Erythroblast (primary cell): ENCODE measurements around the gene TUT4.

Source experiments
- DNase-seq, 2 experiments: peaks; one replicate each; lab custom pipeline; 2025; lab: John Stamatoyannopoulos, UW
- GATA1 ChIP-seq: IDR thresholded peaks from 2 replicates; pipeline ENCODE4 v1.6.1; 2011; ENCODE audit warnings: low read depth, mild to moderate bottlenecking, control low read depth, low read length, moderate library complexity
- POLR2A ChIP-seq: IDR thresholded peaks from 2 replicates; pipeline ENCODE4 v1.6.1; 2011; ENCODE audit warnings: mild to moderate bottlenecking, low read length

TUT4 gene, protein sequence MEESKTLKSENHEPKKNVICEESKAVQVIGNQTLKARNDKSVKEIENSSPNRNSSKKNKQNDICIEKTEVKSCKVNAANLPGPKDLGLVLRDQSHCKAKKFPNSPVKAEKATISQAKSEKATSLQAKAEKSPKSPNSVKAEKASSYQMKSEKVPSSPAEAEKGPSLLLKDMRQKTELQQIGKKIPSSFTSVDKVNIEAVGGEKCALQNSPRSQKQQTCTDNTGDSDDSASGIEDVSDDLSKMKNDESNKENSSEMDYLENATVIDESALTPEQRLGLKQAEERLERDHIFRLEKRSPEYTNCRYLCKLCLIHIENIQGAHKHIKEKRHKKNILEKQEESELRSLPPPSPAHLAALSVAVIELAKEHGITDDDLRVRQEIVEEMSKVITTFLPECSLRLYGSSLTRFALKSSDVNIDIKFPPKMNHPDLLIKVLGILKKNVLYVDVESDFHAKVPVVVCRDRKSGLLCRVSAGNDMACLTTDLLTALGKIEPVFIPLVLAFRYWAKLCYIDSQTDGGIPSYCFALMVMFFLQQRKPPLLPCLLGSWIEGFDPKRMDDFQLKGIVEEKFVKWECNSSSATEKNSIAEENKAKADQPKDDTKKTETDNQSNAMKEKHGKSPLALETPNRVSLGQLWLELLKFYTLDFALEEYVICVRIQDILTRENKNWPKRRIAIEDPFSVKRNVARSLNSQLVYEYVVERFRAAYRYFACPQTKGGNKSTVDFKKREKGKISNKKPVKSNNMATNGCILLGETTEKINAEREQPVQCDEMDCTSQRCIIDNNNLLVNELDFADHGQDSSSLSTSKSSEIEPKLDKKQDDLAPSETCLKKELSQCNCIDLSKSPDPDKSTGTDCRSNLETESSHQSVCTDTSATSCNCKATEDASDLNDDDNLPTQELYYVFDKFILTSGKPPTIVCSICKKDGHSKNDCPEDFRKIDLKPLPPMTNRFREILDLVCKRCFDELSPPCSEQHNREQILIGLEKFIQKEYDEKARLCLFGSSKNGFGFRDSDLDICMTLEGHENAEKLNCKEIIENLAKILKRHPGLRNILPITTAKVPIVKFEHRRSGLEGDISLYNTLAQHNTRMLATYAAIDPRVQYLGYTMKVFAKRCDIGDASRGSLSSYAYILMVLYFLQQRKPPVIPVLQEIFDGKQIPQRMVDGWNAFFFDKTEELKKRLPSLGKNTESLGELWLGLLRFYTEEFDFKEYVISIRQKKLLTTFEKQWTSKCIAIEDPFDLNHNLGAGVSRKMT (N-terminal part only)

DNA sequence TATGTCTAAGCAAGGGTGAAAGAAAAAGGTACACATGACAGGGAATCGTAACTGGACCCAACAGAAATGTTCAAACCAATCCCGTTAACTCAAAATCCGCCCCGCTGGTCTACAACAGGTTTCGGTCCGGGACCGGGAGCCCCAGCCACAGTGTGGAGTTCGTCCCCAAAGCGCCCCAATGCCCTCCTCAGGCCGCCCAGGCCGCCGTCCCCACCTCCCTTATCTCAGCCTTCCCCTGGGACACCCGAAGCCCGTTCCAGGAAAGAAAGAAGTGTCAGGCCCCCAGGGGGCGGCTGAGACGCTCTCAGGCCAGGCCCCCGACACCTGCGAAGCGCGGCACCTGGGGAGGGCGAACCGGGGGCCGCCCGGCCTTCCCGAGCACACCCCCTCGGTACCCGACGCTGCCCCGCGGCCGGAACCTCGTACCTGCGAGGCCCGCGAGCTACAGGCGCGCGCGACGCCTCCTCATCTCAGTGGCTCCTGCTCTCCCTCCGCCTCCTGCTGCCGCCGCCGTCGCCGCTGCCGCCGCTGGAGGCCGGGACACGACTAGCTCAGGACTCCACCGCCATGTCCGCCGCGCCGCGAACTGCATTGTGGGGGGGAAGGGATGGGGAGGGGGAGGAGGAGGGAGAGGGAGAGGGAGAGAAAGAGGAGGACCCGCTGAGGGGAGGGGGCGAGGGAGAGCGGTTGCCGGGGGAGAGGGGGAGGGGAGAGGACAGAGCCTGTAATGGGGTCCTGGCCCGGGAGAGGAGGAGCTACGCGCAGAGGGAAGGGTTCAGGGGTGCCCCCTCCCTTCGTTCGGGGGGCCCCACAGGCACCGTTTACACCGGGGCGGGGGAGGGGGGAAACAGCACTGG lies at the start of gene TUT4:
Gene TUT4, minus strand, starts transcription at position 588 of the 857 bp plus-strand sequence. CDS start 26,812 bp downstream, outside the sequence.
- TF ChIP-seq GATA1 = no peak
- TF ChIP-seq POLR2A = no peak
- DNase-seq = peak; percentile 80 to 85

DNA sequence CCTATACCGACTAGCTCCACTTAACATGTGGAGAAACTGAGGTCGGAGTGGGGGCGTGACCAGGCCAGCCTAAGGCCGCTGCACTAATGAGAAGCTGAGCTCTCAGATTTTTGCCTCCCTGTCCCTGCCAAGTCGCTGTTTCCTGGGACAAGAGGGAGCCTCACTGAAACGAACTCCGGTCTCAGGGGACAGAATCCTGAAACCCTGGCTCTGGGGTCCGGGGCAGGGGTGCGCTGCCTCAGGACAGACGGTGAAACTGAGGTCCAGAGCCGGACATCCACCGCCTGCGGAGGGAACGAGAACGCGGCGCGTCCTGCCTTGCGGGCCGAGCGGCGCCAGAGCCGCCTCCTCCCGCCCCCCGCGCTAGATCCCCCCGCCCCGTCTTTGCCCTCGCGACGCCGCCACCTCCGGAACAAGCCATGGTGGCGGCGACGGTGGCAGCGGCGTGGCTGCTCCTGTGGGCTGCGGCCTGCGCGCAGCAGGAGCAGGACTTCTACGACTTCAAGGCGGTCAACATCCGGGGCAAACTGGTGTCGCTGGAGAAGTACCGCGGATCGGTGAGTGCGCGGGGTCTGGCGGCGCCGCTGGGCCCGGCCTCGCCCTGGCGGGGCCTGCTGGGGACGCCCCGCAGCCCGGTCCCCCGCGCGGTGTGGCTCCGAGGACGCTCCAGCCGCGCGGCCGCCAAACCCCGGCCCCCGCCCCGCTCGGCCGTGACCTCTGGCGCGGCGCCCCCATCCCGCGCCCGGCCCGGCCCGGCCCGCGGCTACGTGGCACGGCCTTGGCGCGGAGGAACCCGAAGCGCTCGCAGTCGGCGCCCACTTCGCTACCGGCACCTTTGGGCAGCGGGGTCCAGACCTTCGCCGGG lies 49.3 kb upstream of the TUT4 start, which contains the start of gene GPX7:
Gene GPX7, plus strand, starts transcription at position 381 of the 865 bp plus-strand sequence. Its CDS starts 39 bp downstream, at position 420.
- peak; percentile 23 to 47 for DNase-seq
- no peak for TF ChIP-seq GATA1
- no peak for TF ChIP-seq POLR2A

DNA sequence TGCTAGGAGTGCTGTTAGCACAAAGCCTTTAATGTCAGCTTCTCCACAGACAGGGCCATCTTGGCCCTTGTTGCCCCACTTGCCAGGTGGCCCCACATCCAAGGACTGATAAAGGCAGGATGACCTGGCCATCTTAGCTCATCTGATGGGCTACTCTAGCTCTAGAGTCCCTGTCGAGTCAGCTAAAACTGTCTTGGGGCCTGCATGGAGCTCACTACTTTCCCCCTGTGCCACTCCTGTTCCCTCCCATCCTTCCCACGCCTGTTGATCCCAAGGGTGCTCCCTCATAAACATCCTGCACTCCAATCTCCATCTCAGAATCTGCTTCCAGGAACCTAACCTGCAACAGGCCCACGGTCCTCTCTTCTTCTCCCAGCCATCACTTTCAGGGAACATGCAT lies 48.6 kb upstream of the TUT4 start:
- peak in 1 of 2 experiments; percentile 6 for DNase-seq

DNA sequence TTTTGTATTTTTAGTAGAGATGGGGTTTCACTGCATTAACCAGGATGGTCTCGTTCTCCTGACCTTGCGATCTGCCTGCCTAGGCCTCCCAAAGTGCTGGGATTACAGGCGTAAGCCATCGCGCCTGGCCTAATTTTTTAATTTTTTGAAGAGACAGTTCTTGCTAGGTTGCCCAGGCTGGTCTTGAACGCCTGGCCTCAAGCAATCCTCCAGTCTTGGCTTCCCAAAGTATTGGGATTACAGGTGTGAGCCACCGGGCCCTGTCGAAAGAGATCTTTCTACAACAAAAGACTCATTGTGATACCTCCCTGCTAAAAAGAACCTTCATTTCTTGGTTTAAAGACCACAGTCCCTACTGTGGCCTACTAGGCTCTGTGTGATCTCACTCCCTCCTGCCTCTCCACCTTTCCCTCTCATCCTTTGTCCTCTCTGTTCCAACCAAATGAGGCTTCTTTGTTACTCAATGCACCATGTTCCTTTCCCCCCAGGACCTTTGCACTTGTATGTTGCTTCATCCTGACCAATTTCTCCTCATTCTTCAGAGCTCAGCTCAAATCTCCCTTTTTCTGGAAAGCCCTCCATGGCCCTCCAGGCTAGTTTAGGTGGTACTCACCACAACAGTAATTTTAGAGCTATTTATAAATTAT lies 47.8 kb upstream of the TUT4 start:
- TF ChIP-seq POLR2A (no peak), GATA1 (no peak)
- DNase-seq = no peak

More for the DNA sequence above, 48.6 kb upstream of the TUT4 start:
- TF ChIP-seq POLR2A (no peak), GATA1 (no peak)

DNA sequence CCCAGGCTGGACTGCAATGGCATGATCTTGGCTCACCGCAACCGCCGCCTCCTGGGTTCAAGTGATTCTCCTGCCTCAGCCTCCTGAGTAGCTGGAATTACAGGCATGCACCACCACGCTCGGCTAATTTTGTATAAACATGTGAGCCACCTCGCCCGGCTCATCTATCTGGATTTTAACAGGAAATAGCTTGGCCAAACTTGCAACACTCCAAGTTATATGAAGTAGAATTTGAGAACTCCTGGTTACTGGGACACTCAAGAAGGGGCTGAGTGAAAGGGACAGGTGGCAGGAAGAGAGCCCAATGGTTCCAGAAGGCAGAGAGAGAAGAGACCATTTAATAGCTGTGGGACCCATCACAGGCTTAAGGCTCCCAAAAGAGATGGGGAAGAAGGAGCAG lies 46.3 kb upstream of the TUT4 start:
- no peak for TF ChIP-seq GATA1
- no peak for TF ChIP-seq POLR2A
- no peak for DNase-seq

DNA sequence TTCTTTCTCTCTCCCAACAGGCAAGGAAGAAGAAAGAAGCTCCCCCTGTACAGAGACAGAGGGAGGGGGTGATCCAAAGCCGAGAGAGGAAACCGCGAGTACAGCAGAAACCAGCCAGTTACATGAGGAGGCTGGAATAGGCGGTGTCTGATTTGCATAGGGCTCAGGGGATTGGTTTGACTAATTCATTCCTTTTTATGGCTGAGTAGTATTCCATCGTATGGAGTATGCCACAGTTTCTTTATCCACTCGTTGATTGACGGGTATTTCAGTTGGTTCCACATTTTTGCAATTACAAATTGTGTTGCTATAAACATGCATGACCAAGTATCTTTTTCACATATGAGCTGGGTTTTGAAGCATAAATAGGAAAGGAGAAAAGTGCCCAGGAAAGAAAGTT lies 45.8 kb upstream of the TUT4 start:
- TF ChIP-seq GATA1 (no peak), POLR2A (no peak)
- no peak for DNase-seq

DNA sequence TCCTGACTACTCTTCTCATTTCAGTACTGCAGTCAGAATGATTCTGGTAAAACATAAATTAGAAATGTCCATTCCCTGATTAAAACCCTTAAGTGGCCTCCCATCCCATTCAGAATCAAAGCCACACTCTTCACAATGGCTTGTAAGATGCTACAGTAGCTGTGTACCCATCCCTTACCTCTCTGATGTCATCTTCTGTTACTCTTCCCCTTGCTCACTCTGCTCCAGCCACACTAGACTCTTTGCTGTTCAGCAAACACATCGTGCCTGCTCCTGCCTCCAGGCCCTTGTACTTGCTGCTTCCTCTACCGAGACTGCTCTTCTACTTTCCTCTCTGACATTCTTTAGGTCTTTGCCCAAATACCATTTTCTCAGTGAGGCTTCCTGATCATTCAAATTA lies 45.0 kb upstream of the TUT4 start:
- no peak for DNase-seq
- TF ChIP-seq GATA1 (no peak), POLR2A (no peak)

DNA sequence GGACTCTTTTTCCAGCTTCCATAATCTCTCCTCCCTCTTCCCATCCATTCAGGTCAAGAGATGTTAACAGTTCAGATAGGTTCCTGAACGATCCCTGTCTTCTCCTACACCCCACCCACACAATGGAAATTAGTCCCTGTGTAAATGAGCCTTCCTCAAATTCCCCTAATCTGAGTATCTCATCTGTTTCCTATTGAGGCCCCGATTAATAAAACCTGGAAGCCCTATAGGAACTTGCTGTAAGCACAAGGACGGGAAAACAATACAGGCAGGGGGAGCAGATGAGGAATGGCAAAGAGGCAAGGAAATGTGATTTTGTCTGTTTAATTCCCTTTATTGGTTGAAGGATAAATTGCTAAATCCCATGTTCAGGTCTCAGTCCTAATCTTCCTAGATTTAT lies 42.2 kb upstream of the TUT4 start:
- TF ChIP-seq GATA1 = no peak
- TF ChIP-seq POLR2A = no peak
- DNase-seq = no peak

DNA sequence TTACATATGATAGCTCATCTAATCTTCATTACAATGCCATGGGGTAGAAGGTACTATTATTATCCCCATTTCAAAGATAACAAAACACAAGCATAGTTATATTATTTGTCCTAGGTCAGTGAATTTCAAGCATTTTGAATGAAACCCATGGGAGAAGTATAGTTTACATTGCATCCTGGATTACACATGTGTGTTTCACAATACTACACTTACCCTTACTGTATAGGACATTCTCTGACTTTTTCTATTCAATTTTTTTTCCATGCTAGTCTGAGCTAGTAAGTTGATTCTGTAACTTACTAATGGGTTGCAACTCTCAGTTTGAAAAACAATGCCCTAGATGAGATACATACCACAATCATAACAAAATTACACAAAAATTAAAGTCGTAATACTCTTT lies 40.6 kb upstream of the TUT4 start:
- no peak for DNase-seq
- TF ChIP-seq GATA1 (no peak), POLR2A (no peak)

DNA sequence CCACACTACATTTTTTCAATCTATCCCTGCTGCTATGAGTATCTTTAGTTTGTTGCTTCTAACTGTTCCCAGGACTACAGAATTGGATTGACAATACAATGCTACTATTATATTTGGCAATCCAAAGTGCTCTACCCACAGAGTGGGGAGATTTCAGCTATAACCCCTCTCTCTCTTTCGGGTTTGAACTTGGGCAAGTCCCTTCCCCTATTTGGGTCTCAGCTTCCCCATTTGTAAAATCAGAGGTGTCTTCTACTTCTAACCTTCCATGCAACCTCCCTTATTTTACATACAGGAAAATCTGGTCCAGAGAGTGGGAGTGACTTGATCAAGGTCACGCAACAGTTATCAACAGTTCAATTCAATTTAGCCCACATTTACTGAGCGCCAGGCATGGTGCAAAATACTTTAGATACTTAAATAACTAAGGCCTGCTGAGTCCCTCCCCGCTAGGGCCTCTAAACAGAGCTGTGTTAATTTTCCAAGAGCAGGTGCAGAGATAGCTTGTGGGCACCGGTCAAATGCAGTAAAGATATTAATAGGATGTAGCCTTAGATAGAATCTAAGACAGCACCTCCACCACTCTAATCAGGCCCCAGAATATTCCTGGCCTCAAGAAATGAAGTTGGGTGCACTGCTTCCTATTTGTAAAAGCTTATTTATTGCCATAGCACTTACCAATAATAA lies 39.9 kb upstream of the TUT4 start:
- no peak for DNase-seq
- no peak for TF ChIP-seq GATA1
- TF ChIP-seq POLR2A = no peak
